MM.1S (cell line): ENCODE data around the gene SORCS2.

Experiments used
- EZH2phosphoT487 ChIP-seq: fragments of 300-600 bp; sonication (generic); IDR thresholded peaks from 2 replicates; pipeline ENCODE4 v1.6.1; 2018; ENCODE audit warnings: antibody characterized with exemption, low read length
- TF ChIP-seq, protein P1 (sequence below): fragments of 300-600 bp; sonication (generic); IDR thresholded peaks from 2 replicates; pipeline ENCODE4 v1.5.1; 2016; ENCODE audit warnings: antibody characterized with exemption, low read length, mixed read lengths

DNA sequence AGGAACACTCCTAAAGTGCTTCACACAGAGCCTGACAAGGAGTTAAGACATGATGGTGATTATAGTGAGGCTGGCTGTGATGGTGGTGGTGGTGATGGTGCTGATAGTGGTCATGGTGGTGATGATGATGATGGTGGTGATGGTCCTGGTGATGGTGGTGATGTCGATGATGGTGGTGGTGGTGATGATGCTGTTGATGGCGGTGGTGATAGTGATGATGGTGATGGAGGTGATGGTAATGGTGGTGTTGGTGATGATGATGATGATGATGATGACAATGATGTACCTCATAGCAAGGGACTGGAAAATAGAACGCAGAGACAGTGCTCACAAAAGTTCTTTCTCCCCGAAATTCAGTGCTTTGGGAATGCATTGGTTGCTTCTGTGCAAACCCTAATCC is 276.7 kb downstream of the SORCS2 start:
- TF ChIP-seq, protein P1, sequence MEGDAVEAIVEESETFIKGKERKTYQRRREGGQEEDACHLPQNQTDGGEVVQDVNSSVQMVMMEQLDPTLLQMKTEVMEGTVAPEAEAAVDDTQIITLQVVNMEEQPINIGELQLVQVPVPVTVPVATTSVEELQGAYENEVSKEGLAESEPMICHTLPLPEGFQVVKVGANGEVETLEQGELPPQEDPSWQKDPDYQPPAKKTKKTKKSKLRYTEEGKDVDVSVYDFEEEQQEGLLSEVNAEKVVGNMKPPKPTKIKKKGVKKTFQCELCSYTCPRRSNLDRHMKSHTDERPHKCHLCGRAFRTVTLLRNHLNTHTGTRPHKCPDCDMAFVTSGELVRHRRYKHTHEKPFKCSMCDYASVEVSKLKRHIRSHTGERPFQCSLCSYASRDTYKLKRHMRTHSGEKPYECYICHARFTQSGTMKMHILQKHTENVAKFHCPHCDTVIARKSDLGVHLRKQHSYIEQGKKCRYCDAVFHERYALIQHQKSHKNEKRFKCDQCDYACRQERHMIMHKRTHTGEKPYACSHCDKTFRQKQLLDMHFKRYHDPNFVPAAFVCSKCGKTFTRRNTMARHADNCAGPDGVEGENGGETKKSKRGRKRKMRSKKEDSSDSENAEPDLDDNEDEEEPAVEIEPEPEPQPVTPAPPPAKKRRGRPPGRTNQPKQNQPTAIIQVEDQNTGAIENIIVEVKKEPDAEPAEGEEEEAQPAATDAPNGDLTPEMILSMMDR: no peak
- TF ChIP-seq EZH2phosphoT487: no peak
